IMR-90 (cell line): ENCODE measurements around the gene HS2ST1. TPM values are rescaled to one million over a fixed set of nuclear protein-coding genes. Genes with fewer than 3 reads are reported as not detected.

Source experiments
- ATAC-seq: fragments of 200-7000 bp; cut with Tn5 transposase; 2 replicates; pipeline ENCODE4 v1.9.1; 2020; ENCODE audit warnings: low read depth, mild to moderate bottlenecking, moderate library complexity
- BruUV-seq: library from RNA; stranded (reverse); fragments of 400-500 nt; replicated peaks from 2 replicates; lab custom pipeline; 2021; lab: Mats Ljungman, UMichigan
- CTCF ChIA-PET: fragments of 300-600 bp; formaldehyde crosslinking; extraction: SDS; loops from one replicate; lab custom pipeline; 2021; ENCODE audit warnings: antibody characterized with exemption; lab: Yijun Ruan, JAX
- POLR2A ChIA-PET: fragments of 300-600 bp; sonication (Branson Sonifier 250); formaldehyde crosslinking; loops from one replicate; lab custom pipeline; 2022; ENCODE audit warnings: antibody characterized with exemption; ENCODE audit not compliant: unreplicated experiment; lab: Charles Lee
- DNase-seq: peaks from one replicate; pipeline ENCODE4 v3.0.0; 2013
- H2AFZ ChIP-seq: replicated peaks from 2 replicates; pipeline ENCODE3; 2013; ENCODE audit warnings: low read length, mild to moderate bottlenecking; ENCODE audit not compliant: poor library complexity
- H2AK5ac ChIP-seq: 2 replicates; pipeline ENCODE4 v1.6.1; 2013; ENCODE audit warnings: low read depth, low read length, inconsistent platforms
- H2AK9ac ChIP-seq: replicated peaks from 2 replicates; pipeline ENCODE3; 2013; ENCODE audit warnings: mild to moderate bottlenecking, low read depth, low read length, moderate library complexity; ENCODE audit not compliant: poor library complexity
- H2BK120ac ChIP-seq: 2 replicates; pipeline ENCODE4 v1.6.1; 2013; ENCODE audit warnings: low read depth, low read length, inconsistent platforms
- H2BK15ac ChIP-seq: 3 replicates; pipeline ENCODE4 v1.6.1; 2013; ENCODE audit warnings: low read depth, low read length, inconsistent platforms
- H2BK20ac ChIP-seq: 2 replicates; pipeline ENCODE4 v1.6.1; 2013; ENCODE audit warnings: low read depth, mild to moderate bottlenecking, inconsistent platforms, low read length, moderate library complexity
- H2BK5ac ChIP-seq: 2 replicates; pipeline ENCODE4 v1.6.1; 2013; ENCODE audit warnings: mild to moderate bottlenecking, low read depth, low read length, inconsistent platforms; ENCODE audit not compliant: poor library complexity, severe bottlenecking
- H3K14ac ChIP-seq: replicated peaks from 2 replicates; pipeline ENCODE4 v1.6.1; 2013; ENCODE audit warnings: low read depth, low read length, inconsistent platforms
- H3K18ac ChIP-seq: 2 replicates; pipeline ENCODE4 v1.6.1; 2013; ENCODE audit warnings: low read depth, low read length, control low read depth
- H3K23ac ChIP-seq: 2 replicates; pipeline ENCODE4 v1.6.1; 2013; ENCODE audit warnings: low read depth, low read length, inconsistent platforms
- H3K27ac ChIP-seq: 2 replicates; pipeline ENCODE4 v1.5.1; 2013; ENCODE audit warnings: mild to moderate bottlenecking, control low read depth, low read length; ENCODE audit not compliant: insufficient read depth
- H3K27me3 ChIP-seq: 2 replicates; pipeline ENCODE4 v1.6.1; 2013; ENCODE audit warnings: low read length; ENCODE audit not compliant: control insufficient read depth, insufficient read depth
- H3K36me3 ChIP-seq: 2 replicates; pipeline ENCODE4 v1.6.1; 2013; ENCODE audit warnings: low read length, mixed read lengths; ENCODE audit not compliant: control insufficient read depth, insufficient read depth
- H3K4ac ChIP-seq: 2 replicates; pipeline ENCODE4 v1.6.1; 2013; ENCODE audit warnings: low read depth, low read length, inconsistent platforms
- H3K4me1 ChIP-seq: 2 replicates; pipeline ENCODE4 v1.6.1; 2013; ENCODE audit warnings: low read length, mixed read lengths; ENCODE audit not compliant: control insufficient read depth, insufficient read depth
- H3K4me2 ChIP-seq: 2 replicates; pipeline ENCODE4 v1.6.1; 2013; ENCODE audit warnings: low read depth, mild to moderate bottlenecking, control low read depth, low read length, moderate library complexity
- H3K4me3 ChIP-seq: 2 replicates; pipeline ENCODE4 v1.5.1; 2013; ENCODE audit warnings: low read depth, mild to moderate bottlenecking, control low read depth, low read length, moderate library complexity; ENCODE audit not compliant: insufficient read depth
- H3K56ac ChIP-seq: 2 replicates; pipeline ENCODE4 v1.6.1; 2013; ENCODE audit warnings: low read length, inconsistent platforms; ENCODE audit not compliant: insufficient read depth; ENCODE audit errors: extremely low read depth
- H3K79me1 ChIP-seq, 2 experiments: 2 replicates each; pipeline ENCODE4 v1.6.1; 2013; ENCODE audit warnings: low read length in 2 of 2, inconsistent platforms in 1 of 2, low read depth in 1 of 2
- H3K9ac ChIP-seq: 2 replicates; pipeline ENCODE4 v1.6.1; 2013; ENCODE audit warnings: low read depth, low read length, control low read depth
- H3K9me1 ChIP-seq: 2 replicates; pipeline ENCODE4 v1.6.1; 2013; ENCODE audit warnings: low read length, inconsistent platforms; ENCODE audit not compliant: insufficient read depth
- H3K9me3 ChIP-seq: 2 replicates; pipeline ENCODE4 v1.6.1; 2013; ENCODE audit warnings: low read length; ENCODE audit not compliant: control insufficient read depth, insufficient read depth
- H4K20me1 ChIP-seq: 2 replicates; pipeline ENCODE4 v1.6.1; 2013; ENCODE audit warnings: low read length, inconsistent platforms; ENCODE audit not compliant: insufficient read depth
- H4K5ac ChIP-seq: 2 replicates; pipeline ENCODE4 v1.6.1; 2013; ENCODE audit warnings: mild to moderate bottlenecking, low read depth, low read length, control low read depth
- H4K8ac ChIP-seq, 2 experiments: 2 replicates each; pipeline ENCODE4 v1.6.1; 2013; ENCODE audit warnings: low read depth in 2 of 2, low read length in 2 of 2, control low read depth in 1 of 2, inconsistent platforms in 1 of 2
- H4K91ac ChIP-seq: 2 replicates; pipeline ENCODE4 v1.6.1; 2013; ENCODE audit warnings: low read depth, low read length, inconsistent platforms; ENCODE audit not compliant: insufficient read depth
- MAFK ChIP-seq: IDR thresholded peaks from 2 replicates; pipeline ENCODE4 v1.6.1; 2012; ENCODE audit warnings: low read depth, low read length, improper control_type of control experiment
- MAZ ChIP-seq: IDR thresholded peaks from 2 replicates; pipeline ENCODE4 v1.6.1; 2012; ENCODE audit warnings: low read depth, mild to moderate bottlenecking, low read length, improper control_type of control experiment, moderate library complexity, borderline replicate concordance
- MXI1 ChIP-seq: IDR thresholded peaks from 2 replicates; pipeline ENCODE4 v1.6.1; 2012; ENCODE audit warnings: low read depth, mild to moderate bottlenecking, low read length, moderate library complexity, borderline replicate concordance
- POLR2A ChIP-seq: IDR thresholded peaks from 2 replicates; pipeline ENCODE4 v1.6.1; 2012; ENCODE audit warnings: mild to moderate bottlenecking, low read depth, low read length
- RAD21 ChIP-seq: IDR thresholded peaks from 2 replicates; pipeline ENCODE4 v1.6.1; 2012; ENCODE audit warnings: low read length, improper control_type of control experiment
- RCOR1 ChIP-seq: IDR thresholded peaks from 2 replicates; pipeline ENCODE4 v1.6.1; 2012; ENCODE audit warnings: mild to moderate bottlenecking, low read length, improper control_type of control experiment; ENCODE audit not compliant: insufficient replicate concordance
- RFX5 ChIP-seq: IDR thresholded peaks from 2 replicates; pipeline ENCODE4 v1.8.0; 2012; ENCODE audit warnings: low read depth, mild to moderate bottlenecking, low read length, moderate library complexity
- SMC3 ChIP-seq: fragments of 150-350 bp; IDR thresholded peaks from 2 replicates; pipeline ENCODE4 v1.6.1; 2016; ENCODE audit warnings: low read depth, mild to moderate bottlenecking, antibody characterized with exemption, low read length, moderate library complexity
- USF2 ChIP-seq: fragments of 150-350 bp; IDR thresholded peaks from 2 replicates; pipeline ENCODE4 v1.6.1; 2017; ENCODE audit warnings: mild to moderate bottlenecking, antibody characterized with exemption, low read length, low read depth
- WGBS, 2 experiments: methylation state at CpG; one replicate each; pipeline versions ENCODE4 v1.1.5 to v1.1.7; 2013; ENCODE audit warnings: missing lambda C conversion rate in 2 of 2; ENCODE audit not compliant: insufficient read length in 1 of 2; ENCODE audit errors: extremely low coverage in 2 of 2; 5-methylcytosine and 5-hydroxymethylcytosine counted together
- dilution Hi-C: fragments of 300-500 bp; cut with HindIII; formaldehyde crosslinking; loops from one replicate; pipeline ENCODE4 v1.14.3; 2018; ENCODE audit warnings: low sequenced_read_pairs; ENCODE audit not compliant: unreplicated experiment
- in situ Hi-C: fragments of 300-500 bp; cut with MboI; formaldehyde crosslinking; loops from 3 replicates; pipeline ENCODE4 v1.14.3; 2019; ENCODE audit warnings: low sequenced_read_pairs, inconsistent platforms, mixed read lengths
- intact Hi-C: fragments of 100-400 bp; cut with micrococcal nuclease; formaldehyde crosslinking; loops from 2 replicates; pipeline ENCODE4 v1.10.0; 2022
- polyA plus RNA-seq, 3 experiments: library from polyadenylated mRNA; depleted of rRNA; stranded (reverse); fragments of >200 nt; gene quantifications; 2 replicates each; pipeline ENCODE4 v1.2.3, GENCODE V29; 2012; ENCODE audit warnings: low replicate concordance in 1 of 3
- total RNA-seq: library from RNA; depleted of rRNA; stranded (reverse); fragments of >200 nt; gene quantifications from 2 replicates; pipeline ENCODE4 v1.2.3, GENCODE V29; 2012

Gene HS2ST1
- total and polyA plus RNA-seq, 2 of the 4 experiments (the other 2 are of a cell fraction): 7.8 to 13.1 TPM

- no peak overlapping the region for H4K5ac ChIP-seq
- H3K4me3 ChIP-seq: no peak overlapping the region
- no peak overlapping the region for H3K18ac ChIP-seq
- no CpG with 5 or more reads among the region's 1 CpG for WGBS, 2 experiments
- POLR2A ChIA-PET: no interaction called here
- TF ChIP-seq USF2: no peak
- no peak for TF ChIP-seq MAFK
- no peak for TF ChIP-seq MAZ
- TF ChIP-seq RFX5: no peak
- no peak for TF ChIP-seq SMC3
- no peak for TF ChIP-seq MXI1
- TF ChIP-seq RCOR1: no peak
- TF ChIP-seq RAD21: no peak
- no peak for TF ChIP-seq POLR2A
- no peak overlapping the region for H2BK20ac ChIP-seq
- H3K4me1 ChIP-seq: no peaks in the 10 kb centered on the region
- BruUV-seq: no TSS peak
- H2BK15ac ChIP-seq: no peak overlapping the region
- H3K9me3 ChIP-seq: no peaks in the 10 kb centered on the region
- no peaks in the 10 kb centered on the region for H3K9me1 ChIP-seq
- in situ Hi-C loops: no loop called here
- no peak overlapping the region for H3K4ac ChIP-seq
- H3K36me3 ChIP-seq: peaks cover 8% of the 10 kb centered on the region
- H4K91ac ChIP-seq: no peak overlapping the region
- H2AFZ ChIP-seq: no peak overlapping the region
- no peak overlapping the region for H3K56ac ChIP-seq
- no peak overlapping the region for H3K23ac ChIP-seq
- H4K8ac ChIP-seq: no peak overlapping the region
- intact Hi-C loops: no loop called here
- no peak overlapping the region for H3K9ac ChIP-seq
- H3K14ac ChIP-seq: no peak overlapping the region
- no peak overlapping the region for H2AK5ac ChIP-seq
- CTCF ChIA-PET: no interaction called here
- H2AK9ac ChIP-seq: no peak overlapping the region
- H3K27me3 ChIP-seq: no peaks in the 10 kb centered on the region
- no peak overlapping the region for H2BK120ac ChIP-seq
- ATAC-seq: no peak
- no peaks in the 10 kb centered on the region for H4K20me1 ChIP-seq
- dilution Hi-C loops: no loop called here
- H3K79me1 ChIP-seq: peaks cover 2 to 3% of the 10 kb centered on the region in 2 experiments; a peak in 2 of 4 replicates
- H3K27ac ChIP-seq: no peak overlapping the region
- no peak overlapping the region for H3K4me2 ChIP-seq
- no peak overlapping the region for H2BK5ac ChIP-seq
- DNase-seq: no peak
These were observed 38.7 kb upstream of the HS2ST1 start for GRCh38 chr1:86875722-86876121.
